ENCODE data around the gene ACIN1. TPM values are rescaled to one million over a fixed set of nuclear protein-coding genes. Genes with fewer than 3 reads are reported as not detected.

The ACIN1 gene
- total and polyA plus RNA-seq, 9 of the 15 experiments (the other 6 are each of a cell fraction or from before 2014, with no cell fraction given) = 5.0 to 196 (median 129) TPM

GRCh38 chr14:23131482-23131881 lies 36.5 kb upstream of the ACIN1 start:
- Histone ChIP-seq H4K20me1 (replicated peaks; ENCODE audit: control insufficient read depth, insufficient read depth, low read length) (no peaks in the 10 kb centered on the region), H3K9ac (ENCODE audit: insufficient read depth in 1 of 2, low read depth in 2 of 2, low read length in 2 of 2) (no peak overlapping the region; a peak in 1 of 4 replicates), H3K9me1 (ENCODE audit: control insufficient read depth, insufficient read depth, low read length) (no peaks in the 10 kb centered on the region), H3K4me3 (no peak overlapping the region), H3K4me2 (ENCODE audit: insufficient read depth, low read length) (no peak overlapping the region), H3K9me3 (replicated peaks; ENCODE audit: control insufficient read depth, insufficient read depth, low read depth, low read length) (no peaks in the 10 kb centered on the region), H3K27ac (ENCODE audit: extremely low read depth, low read depth, low read length) (no peak overlapping the region), H3K79me2 (ENCODE audit: control insufficient read depth, insufficient read depth, low read length) (no peaks in the 10 kb centered on the region), H3K36me3 (ENCODE audit: control insufficient read depth, insufficient read depth, low read length) (peaks cover 7% of the 10 kb centered on the region; the same call in 1 of the 3 replicates), H2AFZ (ENCODE audit: low read depth, low read length) (no peak overlapping the region), H3K27me3 (ENCODE audit: control insufficient read depth in 2 of 2, insufficient read depth in 2 of 2, low read length in 2 of 2) (no peaks in the 10 kb centered on the region), H3K4me1 (replicated peaks in 1 of 2; ENCODE audit: control insufficient read depth in 2 of 2, insufficient read depth in 2 of 2, low read length in 2 of 2) (peaks cover 24 to 30% of the 10 kb centered on the region in 2 experiments)
- no peak for DNase-seq (ENCODE audit: extremely low read depth in 1 of 4, low spot score in 3 of 4)
- intact Hi-C loops (cut with micrococcal nuclease) = no loop called here
- no peak for TF ChIP-seq E2F4 (CRISPR knock-in tag; IDR thresholded peaks at IDR 0.05; ENCODE audit: low read depth)
- TF ChIP-seq ARID2 (IDR thresholded peaks at IDR 0.05) = no peak
- TF ChIP-seq FOXM1 (IDR thresholded peaks at IDR 0.05; ENCODE audit: low read depth) = no peak
- TF ChIP-seq FOXM1 (CRISPR knock-in tag; IDR thresholded peaks at IDR 0.05; ENCODE audit: low read depth) = no peak
- TF ChIP-seq NFE2 (IDR thresholded peaks at IDR 0.05; ENCODE audit: low read depth) = no peak
- TF ChIP-seq HEY1 (CRISPR knock-in tag; IDR thresholded peaks at IDR 0.05; ENCODE audit: borderline replicate concordance) = no peak
- TF ChIP-seq HDAC2 (IDR thresholded peaks at IDR 0.05) = no peak
- no peak for TF ChIP-seq CBX8 (IDR thresholded peaks at IDR 0.05; ENCODE audit: borderline replicate concordance, extremely low read depth, low read depth, low read length, poor library complexity, severe bottlenecking)
- no peak for TF ChIP-seq ZNF655 (CRISPR knock-in tag; IDR thresholded peaks at IDR 0.05)
- TF ChIP-seq RBM25 (IDR thresholded peaks at IDR 0.05; ENCODE audit: low read depth, low read length, severe bottlenecking) = no peak
- TF ChIP-seq WHSC1 (IDR thresholded peaks at IDR 0.05; ENCODE audit: low read length) = no peak
- TF ChIP-seq TCF7 (IDR thresholded peaks at IDR 0.05; ENCODE audit: borderline replicate concordance) = no peak
- no peak for TF ChIP-seq NELFE (IDR thresholded peaks at IDR 0.05; ENCODE audit: insufficient read depth, insufficient read length)
- no peak for TF ChIP-seq MYBL2 (IDR thresholded peaks at IDR 0.05; ENCODE audit: low read depth)
- no peak for TF ChIP-seq MYBL2 (CRISPR knock-in tag; IDR thresholded peaks at IDR 0.05; ENCODE audit: borderline replicate concordance)
- no peak for TF ChIP-seq CC2D1A (IDR thresholded peaks at IDR 0.05)
- TF ChIP-seq ZKSCAN1 (IDR thresholded peaks at IDR 0.05; ENCODE audit: low read depth, low read length) = no peak
- no peak for TF ChIP-seq RBFOX2 (IDR thresholded peaks at IDR 0.05; ENCODE audit: low read depth, low read length)
- no peak for TF ChIP-seq GTF2F1 (IDR thresholded peaks at IDR 0.05; ENCODE audit: low read depth, low read length)
- TF ChIP-seq RFX1 (IDR thresholded peaks at IDR 0.05) = no peak
- no peak for TF ChIP-seq HOMEZ (CRISPR knock-in tag; IDR thresholded peaks at IDR 0.05)
- no peak for TF ChIP-seq MAFG (tag; conservative IDR thresholded peaks at IDR 0.05)
- in situ Hi-C loops (cut with MboI) = no loop called here
- no TSS peak for BruUV-seq (replicated peaks)
- ChIA-PET CTCF (ENCODE audit: low intra/inter-chr PET ratio) (no interaction called here), POLR2A (no interaction called here)
- ATAC-seq = no peak
- WGBS (ENCODE audit: insufficient coverage, low coverage, missing lambda C conversion rate) = 63% methylated on average over 5 of the region's 5 CpGs
- FAIRE-seq = no peak

Measured in K562 (cell line).